NCI-H2107 treated with DMSO at 0.1 percent for 48 hours (cell line): ENCODE results near the gene LRRC37B.
"Not testable (repeated sequence)": the region's sequence is repeated elsewhere in the genome, so short reads cannot be mapped to it uniquely, and the experiment has no call there.

Experiments used
- DNase-seq: peaks from one replicate; lab custom pipeline; 2025; ENCODE audit not compliant: unreplicated experiment; lab: John Stamatoyannopoulos, UW

The LRRC37B gene

GRCh38 chr17:32041306-32041875 is 34.2 kb downstream of the LRRC37B start:
- not testable (repeated sequence) for DNase-seq

- not testable (repeated sequence) for DNase-seq
Observed at GRCh38 chr17:32042266-32042665, 35.1 kb downstream of the LRRC37B start.

GRCh38 chr17:32045611-32046010 is 38.4 kb downstream of the LRRC37B start:
- not testable (repeated sequence) for DNase-seq

GRCh38 chr17:32047663-32048062 is 40.5 kb downstream of the LRRC37B start:
- DNase-seq, result not testable (repeated sequence)

GRCh38 chr17:32054985-32055384 is 47.8 kb downstream of the LRRC37B start:
- not testable (repeated sequence) for DNase-seq

GRCh38 chr17:32055425-32055824 is 48.2 kb downstream of the LRRC37B start:
- DNase-seq, result not testable (repeated sequence)

- not testable (repeated sequence) for DNase-seq
Observed at GRCh38 chr17:32056500-32056899, 49.3 kb downstream of the LRRC37B start.

GRCh38 chr17:32057460-32058105 is 50.4 kb downstream of the LRRC37B start:
- not testable (repeated sequence) for DNase-seq

GRCh38 chr17:32060695-32061094 is 53.5 kb downstream of the LRRC37B start:
- not testable (repeated sequence) for DNase-seq

GRCh38 chr17:32061840-32062239 is 54.7 kb downstream of the LRRC37B start:
- not testable (repeated sequence) for DNase-seq

GRCh38 chr17:32064091-32064490 is 56.9 kb downstream of the LRRC37B start:
- DNase-seq, result not testable (repeated sequence)

- DNase-seq, result not testable (repeated sequence)
Observed at GRCh38 chr17:32066123-32066680, 59.0 kb downstream of the LRRC37B start.

GRCh38 chr17:32066863-32067642 is 59.9 kb downstream of the LRRC37B start:
- DNase-seq, result not testable (repeated sequence)

- DNase-seq, result not testable (repeated sequence)
Observed at GRCh38 chr17:32069067-32069466, 61.9 kb downstream of the LRRC37B start.

- DNase-seq, result not testable (repeated sequence)
Observed at GRCh38 chr17:32071961-32072360, 64.8 kb downstream of the LRRC37B start.

GRCh38 chr17:32073131-32073530 is 65.9 kb downstream of the LRRC37B start:
- DNase-seq, result not testable (repeated sequence)

- peak; percentile 12 for DNase-seq
Observed at GRCh38 chr17:32079753-32080152, 72.6 kb downstream of the LRRC37B start.

- DNase-seq, result not testable (repeated sequence)
Observed at GRCh38 chr17:32083550-32083979, 76.4 kb downstream of the LRRC37B start.

- peak; percentile 17 for DNase-seq
Observed at GRCh38 chr17:32084003-32084941, 77.1 kb downstream of the LRRC37B start.
